NCI-H2171 (cell line): ENCODE data around the gene WHRN.
A peak's percentile ranks its signal among the peaks of the same experiment; 100 is the strongest.

Experiments used
- DNase-seq: peaks from one replicate; lab custom pipeline; 2025; lab: John Stamatoyannopoulos, UW

WHRN gene

DNA sequence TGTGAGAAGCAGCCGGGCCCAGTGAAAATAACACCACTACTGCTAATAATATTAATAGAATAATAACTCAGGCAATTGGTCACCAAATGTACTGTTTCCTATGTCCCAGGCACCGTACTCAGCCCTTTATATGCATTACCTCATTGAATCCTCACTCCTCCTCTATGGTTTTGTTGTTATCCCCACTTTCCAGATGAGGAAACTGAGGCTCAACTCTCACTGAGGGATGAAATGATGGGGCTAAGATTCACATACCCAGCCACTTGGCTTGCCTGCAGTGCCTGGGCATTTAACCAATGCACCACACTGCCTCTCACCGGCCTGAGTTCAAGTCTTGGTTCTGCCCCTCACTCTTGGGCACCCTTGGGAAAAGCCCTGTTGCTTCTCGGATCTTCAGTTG is 34.1 kb downstream of the WHRN start:
- no peak for DNase-seq

- DNase-seq = no peak
Measured at GRCh38 chr9:114470581-114470980, 34.7 kb downstream of the WHRN start.

- no peak for DNase-seq
Measured at GRCh38 chr9:114470121-114470520, 35.2 kb downstream of the WHRN start.

- DNase-seq = no peak
Measured at GRCh38 chr9:114469091-114469853, 36.0 kb downstream of the WHRN start.

DNA sequence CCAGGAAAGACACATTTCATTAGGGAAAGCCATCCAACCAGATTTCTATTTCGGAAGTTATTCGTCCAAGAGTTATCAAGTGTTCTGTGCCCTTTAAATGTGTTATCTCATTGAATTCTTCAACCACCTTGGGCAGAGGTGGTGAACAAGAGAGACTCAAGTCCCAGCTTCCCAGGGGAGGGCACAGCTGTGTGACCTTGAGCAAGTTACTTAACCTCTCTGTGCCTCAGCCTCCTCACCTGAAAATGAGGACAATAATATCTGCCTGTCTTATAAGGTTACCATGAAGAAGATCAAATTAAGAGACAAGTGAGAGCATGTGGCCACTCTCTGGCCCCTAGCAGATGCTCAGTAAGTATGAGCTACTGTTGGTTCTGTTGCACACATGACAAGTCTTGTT is 37.4 kb downstream of the WHRN start:
- no peak for DNase-seq

DNA sequence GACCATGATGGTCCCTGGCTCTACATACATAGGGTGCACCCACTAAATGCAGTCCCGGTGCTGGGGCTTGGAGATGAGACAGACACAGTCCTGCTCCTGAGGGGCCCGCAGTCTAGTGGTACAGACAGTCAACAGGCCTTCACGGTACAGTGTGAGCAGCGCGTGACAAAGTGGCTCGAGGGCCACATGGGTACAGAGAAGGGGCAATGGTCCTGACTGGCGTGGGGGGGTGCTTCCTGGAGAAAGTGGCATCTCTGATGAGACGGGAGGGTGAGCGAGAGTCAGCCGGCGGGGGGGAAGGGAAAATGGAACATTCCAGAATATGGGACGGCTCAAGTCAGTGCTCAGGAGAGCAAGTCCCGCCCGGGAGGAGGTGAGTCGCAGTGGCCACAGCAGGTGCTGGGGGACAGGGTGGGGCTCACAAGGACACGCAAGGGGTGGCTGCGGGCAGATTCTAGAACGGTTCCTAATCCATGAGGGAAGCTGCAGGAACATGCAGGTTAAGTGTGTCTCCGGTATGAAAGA is 38.0 kb downstream of the WHRN start:
- DNase-seq = no peak

DNA sequence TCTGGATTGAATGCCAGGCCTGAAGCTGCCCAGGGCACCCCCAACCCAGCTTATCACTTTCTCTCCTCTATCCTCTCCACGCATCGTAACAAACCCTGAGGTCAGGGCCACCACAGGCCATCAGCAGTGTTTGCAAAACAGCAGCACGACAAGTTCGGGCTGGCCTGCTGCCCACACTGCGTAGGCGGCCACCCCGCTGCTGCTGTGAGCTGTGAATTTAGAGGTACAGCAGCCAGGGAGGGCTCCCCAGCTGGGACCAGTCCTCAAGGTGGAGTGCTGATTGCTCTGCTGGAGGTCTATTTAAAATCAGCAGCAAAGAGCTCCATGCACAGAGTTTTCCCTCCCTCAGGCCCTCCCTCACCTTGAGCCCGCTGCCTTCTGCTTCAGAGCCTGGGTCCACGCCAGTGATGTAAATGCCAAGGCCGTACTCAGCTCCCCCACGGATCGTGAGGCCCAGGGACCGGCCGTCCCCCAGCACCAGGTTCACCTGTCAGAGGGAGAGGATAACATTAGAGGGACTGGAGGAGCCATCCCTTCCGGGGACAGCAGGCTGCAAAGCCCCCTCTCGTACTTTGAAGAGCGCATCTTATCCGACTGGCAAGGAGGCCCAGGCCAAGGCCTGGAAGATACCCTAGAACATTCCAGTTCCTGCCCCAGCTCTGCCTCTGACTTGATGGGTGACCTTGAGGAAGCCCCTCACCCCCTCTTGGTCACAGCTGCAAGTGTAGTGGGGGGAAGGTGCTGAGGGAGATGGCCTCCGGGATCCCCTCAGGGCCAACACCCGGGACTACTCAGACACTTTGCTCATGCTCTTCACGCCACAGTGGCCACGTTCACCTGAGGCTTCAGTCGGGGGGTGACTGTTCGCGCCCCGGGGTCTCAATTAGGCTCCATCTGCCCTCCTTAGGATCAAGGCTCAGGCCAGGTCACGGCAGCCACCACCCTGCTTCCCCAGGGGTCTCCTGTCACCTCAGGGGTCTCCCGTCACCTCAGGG is 39.1 kb downstream of the WHRN start:
- no peak for DNase-seq

DNA sequence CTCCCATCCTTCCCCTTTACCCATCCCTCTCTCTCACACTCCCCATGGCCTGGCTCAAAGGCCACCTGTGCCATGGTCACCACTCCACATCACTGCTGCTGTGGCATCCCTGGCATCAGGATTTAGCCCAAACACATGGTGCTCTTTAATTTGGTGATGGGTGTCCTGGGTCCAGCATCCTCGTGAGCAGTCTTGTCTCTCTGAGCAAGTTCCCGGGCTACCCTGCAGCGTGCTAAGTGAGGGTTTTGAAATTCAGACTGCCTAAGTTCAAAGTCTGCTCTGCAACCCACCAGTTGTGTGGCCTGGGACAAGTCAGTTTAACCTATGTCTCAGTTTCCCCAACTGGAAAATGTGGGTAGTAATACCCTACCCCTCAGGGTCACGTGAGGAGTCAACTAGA is 39.9 kb downstream of the WHRN start:
- no peak for DNase-seq

DNA sequence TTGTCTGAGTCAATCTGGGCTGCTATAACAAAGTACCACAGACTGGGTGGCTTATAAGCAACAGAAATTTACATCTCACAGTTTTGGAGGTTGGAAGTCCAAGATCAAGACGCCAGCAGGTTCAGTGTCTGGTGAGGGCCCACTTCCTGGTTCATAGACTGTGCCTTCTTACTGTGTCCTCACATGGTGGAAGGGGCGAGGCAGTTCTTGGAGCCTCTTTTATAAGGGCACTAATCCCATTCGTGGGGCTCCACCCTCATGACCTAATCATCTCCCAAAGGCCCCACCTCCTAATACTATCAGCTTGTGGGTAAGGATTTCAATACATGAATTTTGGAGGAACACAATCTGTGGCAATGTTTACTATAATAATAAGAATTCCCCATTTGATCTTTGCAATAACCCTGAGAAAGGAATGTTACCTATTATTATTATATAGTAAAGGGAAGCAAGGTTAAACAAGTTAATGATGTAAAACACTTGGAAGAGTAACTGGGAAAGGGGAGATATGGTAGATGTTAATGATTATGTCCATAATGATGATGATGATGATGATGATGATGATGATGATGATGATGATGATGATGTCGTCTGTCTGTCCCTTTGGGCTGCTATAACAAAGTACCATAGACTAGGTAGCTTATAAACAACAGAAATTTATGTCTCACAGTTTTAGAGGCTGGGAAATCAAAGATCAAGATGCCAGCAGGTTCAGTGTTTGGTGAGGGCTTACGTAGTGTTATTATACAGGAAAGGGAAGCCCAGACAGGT is 40.8 kb downstream of the WHRN start:
- no peak for DNase-seq

DNA sequence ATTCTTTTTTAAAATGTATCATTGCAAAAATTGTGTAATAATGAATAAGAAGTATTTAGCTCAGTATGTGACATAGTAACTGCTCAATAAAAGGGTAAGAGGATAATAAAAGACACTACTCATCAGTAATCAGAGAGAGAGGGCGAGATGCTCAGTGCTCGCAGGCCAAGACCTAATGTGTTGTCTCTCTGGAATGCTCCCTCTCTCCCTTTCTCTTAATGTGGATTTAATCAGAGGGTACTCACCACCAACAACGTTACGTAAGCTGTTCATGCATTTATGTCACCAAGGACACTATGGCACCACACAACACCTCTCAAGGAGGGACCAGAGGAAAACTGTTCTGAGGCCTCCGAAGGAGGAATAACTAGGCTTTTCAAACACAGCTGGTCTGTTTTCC is 42.5 kb downstream of the WHRN start:
- DNase-seq = no peak

DNA sequence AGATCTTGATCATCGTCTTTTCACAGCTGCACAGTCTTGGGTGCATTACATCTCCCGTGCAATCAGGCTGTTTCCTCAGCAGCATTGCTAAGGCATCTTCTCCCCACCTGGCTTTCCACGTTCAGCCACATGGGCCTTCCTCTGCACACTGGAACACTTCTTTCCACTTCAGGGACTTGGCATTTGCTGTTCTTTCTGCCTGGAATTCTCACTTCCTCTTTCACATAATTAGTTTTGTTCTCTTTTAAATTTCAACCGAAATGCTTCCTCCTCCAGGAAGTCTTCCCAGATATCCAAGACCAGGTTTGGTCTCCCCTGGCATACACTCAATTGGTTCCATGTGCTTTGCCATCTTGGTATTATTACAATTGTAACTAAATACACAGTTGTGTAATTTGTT is 43.8 kb downstream of the WHRN start:
- no peak for DNase-seq

- DNase-seq = no peak
Measured at GRCh38 chr9:114460513-114461199, 44.6 kb downstream of the WHRN start.

GRCh38 chr9:114459464-114459863 is 45.8 kb downstream of the WHRN start:
- DNase-seq = no peak

GRCh38 chr9:114456929-114457328 is 48.3 kb downstream of the WHRN start:
- no peak for DNase-seq

DNA sequence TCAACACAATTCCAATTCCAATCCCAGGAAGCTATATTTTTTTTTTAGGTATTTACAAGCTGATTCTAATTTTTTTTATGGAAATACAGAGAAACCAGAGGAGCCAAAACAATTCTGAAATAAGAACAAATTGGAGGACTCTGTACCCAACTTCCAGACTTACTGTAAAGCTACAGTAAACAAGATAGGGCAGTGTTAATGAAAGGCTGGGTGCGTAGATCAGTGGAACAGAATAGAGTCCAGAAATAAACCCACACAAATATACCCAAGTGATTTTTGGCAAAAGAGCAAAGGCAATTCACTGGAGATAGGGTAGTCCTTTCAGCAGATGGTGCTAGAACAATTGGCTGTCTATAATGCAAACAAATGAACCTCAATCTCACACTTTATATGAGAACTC is 50.6 kb downstream of the WHRN start:
- no peak for DNase-seq

GRCh38 chr9:114452219-114453165 is 52.8 kb downstream of the WHRN start:
- peak; percentile 55 for DNase-seq

- DNase-seq = no peak
Measured at GRCh38 chr9:114451707-114452031, 53.6 kb downstream of the WHRN start.

DNA sequence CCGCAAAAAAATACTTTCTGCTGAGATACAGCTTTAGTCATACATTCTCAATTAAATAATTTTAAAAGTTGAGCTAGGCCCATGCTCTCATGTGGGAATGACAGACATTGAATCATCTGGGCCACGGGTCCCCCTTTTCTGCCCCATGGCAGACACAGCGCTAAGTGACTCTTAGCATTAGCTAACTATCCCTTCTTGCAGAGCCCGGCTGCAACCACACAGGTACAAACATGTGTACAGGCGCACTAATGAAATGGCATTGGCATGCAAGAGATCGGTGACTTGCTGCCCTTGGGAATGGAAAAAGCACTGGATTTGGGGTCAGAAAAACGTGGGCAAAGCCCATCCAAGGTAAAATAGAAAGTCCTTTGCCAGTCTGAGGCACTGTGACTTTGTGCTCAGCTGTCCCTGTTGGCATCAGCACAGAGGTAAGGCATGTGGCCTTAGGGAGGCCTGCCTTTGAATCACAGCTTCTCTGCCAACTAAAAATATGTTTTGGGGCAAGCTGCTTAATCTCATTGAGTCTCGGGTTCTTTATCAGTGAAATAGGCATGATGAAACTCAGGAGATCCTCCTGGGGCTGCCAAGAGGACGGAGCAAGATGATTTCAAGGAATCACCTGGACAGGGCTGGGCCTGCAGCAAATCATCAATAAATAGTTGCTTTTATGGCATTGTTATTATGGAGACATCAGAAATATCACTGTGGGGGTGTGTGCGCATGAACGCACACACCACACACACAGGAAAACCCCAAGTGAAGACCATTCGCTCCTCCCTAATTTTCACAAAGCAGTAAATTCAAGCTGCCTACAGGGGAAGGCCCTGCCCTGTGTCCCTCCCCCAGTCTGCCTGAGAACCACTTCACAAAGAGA is 54.2 kb downstream of the WHRN start:
- no peak for DNase-seq

- DNase-seq = no peak
Measured at GRCh38 chr9:114450181-114450580, 55.1 kb downstream of the WHRN start.

- no peak for DNase-seq
Measured at GRCh38 chr9:114449236-114449635, 56.0 kb downstream of the WHRN start.
